Activated T-cell treated with anti-CD3 and anti-CD28 coated beads, Interleukin-2, amount 50 U/mL, for 4 hours (primary cell): Measurements from ENCODE around the gene ATG7. TPM values are rescaled to one million over a fixed set of nuclear protein-coding genes. Genes with fewer than 3 reads are reported as not detected.
A peak's percentile ranks its signal among the peaks of the same experiment; 100 is the strongest.
"Not testable (repeated sequence)": the region's sequence is repeated elsewhere in the genome, so short reads cannot be mapped to it uniquely, and the experiment has no call there.

Experiments used
- ATAC-seq, 2 donors: fragments of 200-7000 bp; cut with Tn5 transposase; one replicate each; pipeline ENCODE4 v1.10.0; 2021
- DNase-seq: peaks from one replicate; pipeline ENCODE4 v3.0.0-alpha.2; 2020
- H3K27me3 Mint-ChIP-seq: one replicate; pipeline ENCODE4 v1.8.0; 2021; ENCODE audit warnings: low read depth, mixed read lengths
- H3K36me3 Mint-ChIP-seq: one replicate; pipeline ENCODE4 v1.8.0; 2022; ENCODE audit warnings: mixed read lengths; ENCODE audit not compliant: insufficient read depth
- H3K4me1 Mint-ChIP-seq: one replicate; pipeline ENCODE4 v1.8.0; 2021; ENCODE audit warnings: low read depth, mixed read lengths
- H3K4me3 Mint-ChIP-seq: one replicate; pipeline ENCODE4 v1.8.0; 2021; ENCODE audit warnings: mild to moderate bottlenecking, moderate library complexity, mixed read lengths
- H3K9me3 Mint-ChIP-seq: one replicate; pipeline ENCODE4 v1.8.0; 2021; ENCODE audit warnings: mixed read lengths
- total RNA-seq, 3 donors: library from RNA; stranded (reverse); gene quantifications; one replicate each; pipeline ENCODE4 v1.2.1, GENCODE V29; 2021

The ATG7 gene
- total RNA-seq, 3 donors from 2014 or later, result 32.6 to 36.6 (median 35.6) TPM

GRCh38 chr3:11328196-11328945 is 56.2 kb downstream of the ATG7 start:
- H3K4me1 Mint-ChIP-seq, result no peaks in the 10 kb centered on the region
- no peak overlapping the region for H3K4me3 Mint-ChIP-seq
- ATAC-seq (no peak), DNase-seq (no peak)
- no peaks in the 10 kb centered on the region for H3K9me3 Mint-ChIP-seq
- H3K27me3 Mint-ChIP-seq, result no peaks in the 10 kb centered on the region
- peaks cover 17% of the 10 kb centered on the region for H3K36me3 Mint-ChIP-seq

GRCh38 chr3:11329777-11330176 is 57.6 kb downstream of the ATG7 start:
- Mint-ChIP-seq H3K27me3 (no peaks in the 10 kb centered on the region), H3K36me3 (peaks cover 15% of the 10 kb centered on the region), H3K4me1 (no peaks in the 10 kb centered on the region), H3K9me3 (no peaks in the 10 kb centered on the region), H3K4me3 (no peak overlapping the region)
- ATAC-seq (no peak), DNase-seq (no peak)

GRCh38 chr3:11331101-11331500 is 58.9 kb downstream of the ATG7 start:
- Mint-ChIP-seq H3K4me3 (no peak overlapping the region), H3K4me1 (no peaks in the 10 kb centered on the region), H3K27me3 (no peaks in the 10 kb centered on the region), H3K36me3 (peaks cover 13% of the 10 kb centered on the region), H3K9me3 (no peaks in the 10 kb centered on the region)
- DNase-seq (no peak), ATAC-seq (no peak)

GRCh38 chr3:11335056-11335608 is 62.9 kb downstream of the ATG7 start:
- H3K4me3 Mint-ChIP-seq, result no peak overlapping the region
- ATAC-seq (peak; percentile 48 to 67), DNase-seq (no peak)
- no peaks in the 10 kb centered on the region for H3K27me3 Mint-ChIP-seq
- H3K4me1 Mint-ChIP-seq, result no peaks in the 10 kb centered on the region
- H3K9me3 Mint-ChIP-seq, result no peaks in the 10 kb centered on the region
- H3K36me3 Mint-ChIP-seq, result peaks cover 8% of the 10 kb centered on the region

- Mint-ChIP-seq H3K9me3 (no peaks in the 10 kb centered on the region), H3K4me1 (no peaks in the 10 kb centered on the region), H3K36me3 (peaks cover 24% of the 10 kb centered on the region), H3K27me3 (no peaks in the 10 kb centered on the region), H3K4me3 (no peak overlapping the region)
- no peak for ATAC-seq
- no peak for DNase-seq
Measured at GRCh38 chr3:11339541-11339940, 67.3 kb downstream of the ATG7 start.

- DNase-seq (no peak), ATAC-seq (no peak)
- Mint-ChIP-seq H3K4me1 (no peaks in the 10 kb centered on the region), H3K36me3 (peaks cover 56% of the 10 kb centered on the region), H3K27me3 (no peaks in the 10 kb centered on the region), H3K4me3 (no peak overlapping the region), H3K9me3 (no peaks in the 10 kb centered on the region)
Measured at GRCh38 chr3:11346416-11346815, 74.2 kb downstream of the ATG7 start.

GRCh38 chr3:11348877-11349276 is 76.7 kb downstream of the ATG7 start:
- ATAC-seq, H3K27me3 Mint-ChIP-seq, H3K9me3 Mint-ChIP-seq, H3K4me3 Mint-ChIP-seq, DNase-seq, H3K4me1 Mint-ChIP-seq: not testable (repeated sequence)
- peaks cover 58% of the 10 kb centered on the region for H3K36me3 Mint-ChIP-seq

- Mint-ChIP-seq H3K9me3 (no peaks in the 10 kb centered on the region), H3K36me3 (peaks cover 52% of the 10 kb centered on the region), H3K27me3 (no peaks in the 10 kb centered on the region), H3K4me3 (no peak overlapping the region), H3K4me1 (no peaks in the 10 kb centered on the region)
- no peak for ATAC-seq
- no peak for DNase-seq
Measured at GRCh38 chr3:11349446-11349845, 77.2 kb downstream of the ATG7 start.

GRCh38 chr3:11350374-11350773 is 78.2 kb downstream of the ATG7 start:
- no peak for DNase-seq
- Mint-ChIP-seq H3K9me3 (no peaks in the 10 kb centered on the region), H3K4me3 (no peak overlapping the region), H3K27me3 (no peaks in the 10 kb centered on the region), H3K4me1 (no peaks in the 10 kb centered on the region), H3K36me3 (peaks cover 51% of the 10 kb centered on the region)
- no peak for ATAC-seq

- Mint-ChIP-seq H3K27me3 (no peaks in the 10 kb centered on the region), H3K4me1 (no peaks in the 10 kb centered on the region), H3K36me3 (peaks cover 55% of the 10 kb centered on the region), H3K4me3 (no peak overlapping the region), H3K9me3 (no peaks in the 10 kb centered on the region)
- ATAC-seq, result no peak
- no peak for DNase-seq
Measured at GRCh38 chr3:11351451-11351850, 79.3 kb downstream of the ATG7 start.

- ATAC-seq (no peak), DNase-seq (no peak)
- H3K36me3 Mint-ChIP-seq, result peaks cover 28% of the 10 kb centered on the region
- H3K9me3 Mint-ChIP-seq, result no peaks in the 10 kb centered on the region
- H3K4me3 Mint-ChIP-seq, result no peak overlapping the region
- no peaks in the 10 kb centered on the region for H3K27me3 Mint-ChIP-seq
- H3K4me1 Mint-ChIP-seq, result no peaks in the 10 kb centered on the region
Measured at GRCh38 chr3:11356269-11356668, 84.1 kb downstream of the ATG7 start.

GRCh38 chr3:11362600-11362999 is 90.4 kb downstream of the ATG7 start:
- DNase-seq (no peak), ATAC-seq (no peak)
- Mint-ChIP-seq H3K27me3 (no peaks in the 10 kb centered on the region), H3K4me3 (no peak overlapping the region), H3K9me3 (no peaks in the 10 kb centered on the region), H3K4me1 (peaks cover 3% of the 10 kb centered on the region), H3K36me3 (peaks cover 52% of the 10 kb centered on the region)

GRCh38 chr3:11363715-11364114 is 91.5 kb downstream of the ATG7 start:
- ATAC-seq (peak in 1 of 2 donors; percentile 40), DNase-seq (no peak)
- peaks cover 3% of the 10 kb centered on the region for H3K4me1 Mint-ChIP-seq
- H3K27me3 Mint-ChIP-seq, result no peaks in the 10 kb centered on the region
- no peak overlapping the region for H3K4me3 Mint-ChIP-seq
- no peaks in the 10 kb centered on the region for H3K9me3 Mint-ChIP-seq
- peaks cover 56% of the 10 kb centered on the region for H3K36me3 Mint-ChIP-seq

- ATAC-seq (no peak), DNase-seq (no peak)
- Mint-ChIP-seq H3K36me3 (peaks cover 54% of the 10 kb centered on the region), H3K27me3 (no peaks in the 10 kb centered on the region), H3K9me3 (no peaks in the 10 kb centered on the region), H3K4me3 (no peak overlapping the region), H3K4me1 (peaks cover 3% of the 10 kb centered on the region)
Measured at GRCh38 chr3:11364181-11364580, 92.0 kb downstream of the ATG7 start.

- Mint-ChIP-seq H3K27me3 (no peaks in the 10 kb centered on the region), H3K9me3 (no peaks in the 10 kb centered on the region), H3K4me3 (no peak overlapping the region), H3K36me3 (peaks cover 46% of the 10 kb centered on the region), H3K4me1 (peaks cover 3% of the 10 kb centered on the region)
- ATAC-seq (no peak), DNase-seq (no peak)
Measured at GRCh38 chr3:11367143-11367693, 95.0 kb downstream of the ATG7 start.
